NCI-H2196 (cell line): ENCODE measurements around the gene KRTAP5-7.
"Not testable (repeated sequence)": the region's sequence is repeated elsewhere in the genome, so short reads cannot be mapped to it uniquely, and the experiment has no call there.

ENCODE experiments used
- DNase-seq: peaks from one replicate; lab custom pipeline; 2025; ENCODE audit not compliant: unreplicated experiment; lab: John Stamatoyannopoulos, UW

Gene KRTAP5-7

GRCh38 chr11:71556018-71556417 is 29.0 kb downstream of the KRTAP5-7 start:
- DNase-seq, result no peak

DNA sequence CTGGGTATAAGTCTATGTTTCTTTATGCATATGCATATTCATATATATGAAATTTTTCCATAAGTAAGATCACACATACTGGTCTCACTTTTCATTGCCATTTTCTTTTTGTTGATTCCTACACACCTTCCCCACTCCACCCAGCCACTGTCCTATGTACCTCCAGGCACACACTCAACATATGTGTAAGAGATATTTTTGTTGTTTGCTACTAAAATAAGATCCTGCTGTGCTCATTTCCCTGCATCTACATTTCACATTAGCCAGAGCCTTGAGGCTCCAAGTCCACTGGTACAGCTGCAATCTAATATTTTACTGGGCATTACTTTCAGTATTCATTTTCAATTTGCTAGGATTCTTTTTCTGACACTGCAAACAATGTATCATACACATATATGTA is 30.2 kb downstream of the KRTAP5-7 start:
- DNase-seq, result no peak

DNA sequence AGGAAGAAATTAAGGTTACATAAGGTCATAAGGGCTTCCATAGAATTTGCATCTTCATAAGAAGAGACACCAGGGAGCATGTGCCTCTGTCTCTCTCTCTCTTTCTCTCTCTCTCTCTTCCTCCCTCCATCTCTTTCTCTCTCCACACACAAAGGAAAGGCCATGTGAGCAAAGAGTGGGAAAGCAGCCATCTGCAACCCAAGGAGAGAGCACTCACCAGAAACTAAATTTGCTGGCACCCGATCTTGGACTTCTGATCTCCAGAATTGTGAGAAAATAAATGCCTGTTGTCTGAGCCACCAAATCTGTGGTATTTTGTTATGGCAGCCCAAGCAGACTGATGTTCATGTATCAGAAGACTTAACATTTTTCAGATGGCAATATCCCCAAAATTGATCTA is 31.9 kb downstream of the KRTAP5-7 start:
- DNase-seq, result no peak

- no peak for DNase-seq
Observed at GRCh38 chr11:71562120-71562519, 35.1 kb downstream of the KRTAP5-7 start.

- DNase-seq, result no peak
Observed at GRCh38 chr11:71563406-71563805, 36.3 kb downstream of the KRTAP5-7 start.

- no peak for DNase-seq
Observed at GRCh38 chr11:71564430-71564829, 37.4 kb downstream of the KRTAP5-7 start.

GRCh38 chr11:71565263-71565662 is 38.2 kb downstream of the KRTAP5-7 start, which contains the start of gene KRTAP5-10:
Gene KRTAP5-10, plus strand, starts transcription at chr11:71565563. Its CDS starts 25 bp downstream, at chr11:71565588.
- no peak for DNase-seq

DNA sequence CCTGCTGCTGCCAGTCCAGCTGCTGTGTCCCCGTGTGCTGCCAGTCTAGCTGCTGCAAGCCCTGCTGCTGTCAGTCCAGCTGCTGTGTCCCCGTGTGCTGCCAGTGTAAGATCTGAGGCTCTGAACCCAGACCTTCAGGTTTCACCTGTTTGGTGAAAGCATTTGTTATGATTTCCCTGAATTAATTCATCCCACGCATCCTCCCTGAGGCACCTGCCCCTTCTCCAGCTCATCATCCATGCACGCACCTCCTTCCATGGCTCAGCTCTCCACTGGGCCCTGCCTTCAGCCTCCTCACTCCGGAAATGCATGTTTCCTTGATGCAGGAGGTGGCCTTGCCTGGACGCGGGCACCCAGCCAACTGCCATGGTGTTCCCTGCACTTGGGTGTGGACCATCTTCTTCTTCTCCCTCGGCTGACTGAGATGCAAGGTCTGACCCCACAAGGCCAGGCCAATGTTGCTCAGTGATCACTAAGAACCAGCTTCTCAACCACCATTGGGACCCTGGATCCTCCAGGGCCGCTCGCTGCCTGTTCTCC is 39.1 kb downstream of the KRTAP5-7 start:
- DNase-seq, result no peak

GRCh38 chr11:71566626-71567599 is 39.8 kb downstream of the KRTAP5-7 start:
- not testable (repeated sequence) for DNase-seq

- DNase-seq, result not testable (repeated sequence)
Observed at GRCh38 chr11:71567633-71568032, 40.6 kb downstream of the KRTAP5-7 start.

- no peak for DNase-seq
Observed at GRCh38 chr11:71568704-71569349, 41.8 kb downstream of the KRTAP5-7 start.

GRCh38 chr11:71571101-71571850 is 44.2 kb downstream of the KRTAP5-7 start:
- DNase-seq, result not testable (repeated sequence)

GRCh38 chr11:71572811-71573210 is 45.7 kb downstream of the KRTAP5-7 start:
- no peak for DNase-seq

DNA sequence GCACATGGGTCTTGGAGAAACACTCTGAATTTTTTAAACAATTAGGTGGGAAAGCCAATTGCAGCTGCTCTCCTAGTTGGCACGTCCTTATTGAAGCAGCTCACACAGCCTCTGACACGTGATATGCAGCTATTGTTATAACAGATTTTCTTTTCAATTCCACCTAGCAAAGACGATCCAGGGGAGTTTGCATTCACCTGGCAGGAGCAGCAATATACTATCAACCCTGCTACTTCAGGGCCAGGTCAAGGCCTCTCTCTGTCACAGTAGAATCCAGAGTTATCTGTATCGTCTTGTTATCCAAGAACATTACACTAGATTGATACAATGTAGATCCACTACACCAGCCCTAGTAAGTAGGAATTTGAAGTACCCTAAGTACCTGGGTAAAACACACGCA is 47.4 kb downstream of the KRTAP5-7 start:
- DNase-seq, result no peak

GRCh38 chr11:71575723-71576424 is 48.8 kb downstream of the KRTAP5-7 start:
- no peak for DNase-seq

DNA sequence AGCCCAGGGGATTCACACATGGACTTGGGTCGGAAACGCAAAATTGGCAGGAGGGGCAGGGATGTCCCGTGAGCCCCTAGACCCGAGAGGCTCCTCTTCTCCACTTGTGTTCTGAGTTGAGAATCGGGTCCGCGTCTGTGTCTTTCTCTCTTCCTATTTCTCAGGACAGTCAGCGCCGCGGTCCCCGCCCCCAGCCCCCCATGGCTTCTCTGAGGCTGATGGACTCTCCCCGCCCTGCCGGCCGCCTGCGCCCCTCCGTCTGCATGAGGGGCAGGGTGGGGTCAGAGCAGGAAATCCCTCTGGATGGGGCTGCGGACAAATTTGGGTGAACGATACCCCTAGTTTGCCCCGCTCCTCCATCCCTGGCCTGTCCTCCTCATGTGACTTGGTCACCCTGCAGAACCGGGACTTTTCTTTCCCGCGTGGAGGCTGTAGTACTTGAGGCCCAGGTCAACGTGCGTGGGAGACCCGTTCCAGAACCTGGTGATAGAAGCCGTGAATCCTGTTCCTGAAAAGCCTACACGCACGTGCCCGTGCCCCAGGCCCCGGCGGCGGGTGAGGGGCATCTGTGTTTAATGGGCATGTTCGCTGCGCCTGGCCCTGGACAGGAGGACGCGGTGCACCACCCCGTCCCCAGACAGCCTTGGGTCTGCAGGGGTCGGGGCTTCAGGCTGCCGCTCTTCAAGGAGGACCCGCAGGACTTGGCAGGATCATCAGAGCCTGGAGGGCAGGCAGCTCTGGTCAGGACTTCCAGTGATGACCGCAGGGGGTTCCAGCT is 49.8 kb downstream of the KRTAP5-7 start:
- DNase-seq, result not testable (repeated sequence)

DNA sequence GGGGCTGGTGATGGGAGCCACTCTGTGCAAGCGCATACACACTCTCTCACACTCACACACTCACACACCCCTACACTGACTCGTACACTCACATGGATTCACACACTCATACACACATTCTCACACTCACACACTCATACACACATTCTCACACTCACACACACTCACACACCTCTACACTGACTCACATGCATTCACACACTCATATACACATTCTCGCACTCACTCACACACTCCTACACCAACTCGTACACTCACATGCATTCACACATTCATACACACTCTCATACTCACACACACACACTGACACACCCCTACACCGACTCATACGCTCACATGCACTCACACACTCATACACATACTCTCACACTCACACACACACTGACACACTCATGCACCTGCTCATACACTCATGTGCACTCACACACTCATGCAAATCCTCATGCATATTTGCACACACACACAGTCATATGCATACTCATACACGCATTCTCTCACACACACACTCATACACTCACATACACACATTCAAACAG is 50.5 kb downstream of the KRTAP5-7 start:
- no peak for DNase-seq
